HL-60 (cell line): Measurements from ENCODE around the gene PEX5L.

Experiments used
- DNase-seq, 2 experiments: peaks; one replicate each; pipeline ENCODE4 v3.0.0-alpha.2; 2010 to 2020; ENCODE audit warnings: low read depth in 1 of 2, low spot score in 1 of 2
- H3K27ac ChIP-seq: fragments of 250-450 bp; sonication (Bioruptor Pico); replicated peaks from 2 replicates; pipeline ENCODE4 v1.5.1; 2020; ENCODE audit warnings: mild to moderate bottlenecking, moderate library complexity
- H3K27me3 ChIP-seq: fragments of 250-450 bp; sonication (Bioruptor Pico); 2 replicates; pipeline ENCODE4 v1.5.1; 2021; ENCODE audit warnings: mild to moderate bottlenecking, moderate library complexity; ENCODE audit not compliant: insufficient read depth, poor library complexity, severe bottlenecking
- H3K4me3 ChIP-seq: replicated peaks from 2 replicates; pipeline ENCODE4 v1.5.1; 2011; ENCODE audit warnings: mild to moderate bottlenecking, control low read depth, low read length; ENCODE audit not compliant: insufficient read depth
- GABPA ChIP-seq: IDR thresholded peaks from 2 replicates; pipeline ENCODE4 v1.6.1; 2012; ENCODE audit warnings: low read depth
- POLR2AphosphoS5 ChIP-seq: IDR thresholded peaks from 2 replicates; pipeline ENCODE4 v1.6.1; 2012; ENCODE audit warnings: low read depth
- SPI1 ChIP-seq: IDR thresholded peaks from 2 replicates; pipeline ENCODE4 v1.6.1; 2012; ENCODE audit warnings: low read depth, mild to moderate bottlenecking, borderline replicate concordance
- TF ChIP-seq, protein P1 (sequence below): IDR thresholded peaks from 2 replicates; pipeline ENCODE4 v1.6.1; 2012; ENCODE audit warnings: low read depth; ENCODE audit not compliant: insufficient replicate concordance
- TF ChIP-seq, protein P2 (sequence below): IDR thresholded peaks from one replicate; pipeline ENCODE4 v1.5.1; 2011; ENCODE audit warnings: low read length, control low read depth, inconsistent platforms; ENCODE audit not compliant: insufficient read depth

PEX5L gene

DNA sequence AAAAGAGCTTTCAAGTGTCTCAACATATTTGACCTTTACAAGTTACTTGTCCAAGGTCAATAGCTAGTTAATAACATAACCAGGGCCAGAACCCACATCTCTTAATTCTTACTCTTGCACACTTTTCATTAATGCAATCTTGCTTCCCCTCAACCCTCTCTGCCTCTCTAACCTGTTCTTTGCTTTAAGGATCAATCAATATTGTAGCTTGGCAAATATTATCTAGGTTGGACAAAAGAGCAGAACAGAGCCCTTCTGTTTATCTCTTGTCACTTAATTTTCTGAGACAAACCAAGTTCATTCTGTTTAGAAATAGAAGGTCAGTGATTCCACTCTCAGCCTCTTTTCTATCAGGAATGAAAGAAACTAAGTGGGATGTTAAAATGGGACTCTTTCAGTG, 203.4 kb downstream of the PEX5L start:
- Histone ChIP-seq H3K4me3 (no peak overlapping the region), H3K27ac (no peak overlapping the region), H3K27me3 (no peaks in the 10 kb centered on the region)
- no peak for DNase-seq
- TF ChIP-seq, protein P1, sequence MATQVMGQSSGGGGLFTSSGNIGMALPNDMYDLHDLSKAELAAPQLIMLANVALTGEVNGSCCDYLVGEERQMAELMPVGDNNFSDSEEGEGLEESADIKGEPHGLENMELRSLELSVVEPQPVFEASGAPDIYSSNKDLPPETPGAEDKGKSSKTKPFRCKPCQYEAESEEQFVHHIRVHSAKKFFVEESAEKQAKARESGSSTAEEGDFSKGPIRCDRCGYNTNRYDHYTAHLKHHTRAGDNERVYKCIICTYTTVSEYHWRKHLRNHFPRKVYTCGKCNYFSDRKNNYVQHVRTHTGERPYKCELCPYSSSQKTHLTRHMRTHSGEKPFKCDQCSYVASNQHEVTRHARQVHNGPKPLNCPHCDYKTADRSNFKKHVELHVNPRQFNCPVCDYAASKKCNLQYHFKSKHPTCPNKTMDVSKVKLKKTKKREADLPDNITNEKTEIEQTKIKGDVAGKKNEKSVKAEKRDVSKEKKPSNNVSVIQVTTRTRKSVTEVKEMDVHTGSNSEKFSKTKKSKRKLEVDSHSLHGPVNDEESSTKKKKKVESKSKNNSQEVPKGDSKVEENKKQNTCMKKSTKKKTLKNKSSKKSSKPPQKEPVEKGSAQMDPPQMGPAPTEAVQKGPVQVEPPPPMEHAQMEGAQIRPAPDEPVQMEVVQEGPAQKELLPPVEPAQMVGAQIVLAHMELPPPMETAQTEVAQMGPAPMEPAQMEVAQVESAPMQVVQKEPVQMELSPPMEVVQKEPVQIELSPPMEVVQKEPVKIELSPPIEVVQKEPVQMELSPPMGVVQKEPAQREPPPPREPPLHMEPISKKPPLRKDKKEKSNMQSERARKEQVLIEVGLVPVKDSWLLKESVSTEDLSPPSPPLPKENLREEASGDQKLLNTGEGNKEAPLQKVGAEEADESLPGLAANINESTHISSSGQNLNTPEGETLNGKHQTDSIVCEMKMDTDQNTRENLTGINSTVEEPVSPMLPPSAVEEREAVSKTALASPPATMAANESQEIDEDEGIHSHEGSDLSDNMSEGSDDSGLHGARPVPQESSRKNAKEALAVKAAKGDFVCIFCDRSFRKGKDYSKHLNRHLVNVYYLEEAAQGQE: no peak
- TF ChIP-seq POLR2AphosphoS5 (no peak), SPI1 (no peak), GABPA (no peak)
- TF ChIP-seq, protein P2, sequence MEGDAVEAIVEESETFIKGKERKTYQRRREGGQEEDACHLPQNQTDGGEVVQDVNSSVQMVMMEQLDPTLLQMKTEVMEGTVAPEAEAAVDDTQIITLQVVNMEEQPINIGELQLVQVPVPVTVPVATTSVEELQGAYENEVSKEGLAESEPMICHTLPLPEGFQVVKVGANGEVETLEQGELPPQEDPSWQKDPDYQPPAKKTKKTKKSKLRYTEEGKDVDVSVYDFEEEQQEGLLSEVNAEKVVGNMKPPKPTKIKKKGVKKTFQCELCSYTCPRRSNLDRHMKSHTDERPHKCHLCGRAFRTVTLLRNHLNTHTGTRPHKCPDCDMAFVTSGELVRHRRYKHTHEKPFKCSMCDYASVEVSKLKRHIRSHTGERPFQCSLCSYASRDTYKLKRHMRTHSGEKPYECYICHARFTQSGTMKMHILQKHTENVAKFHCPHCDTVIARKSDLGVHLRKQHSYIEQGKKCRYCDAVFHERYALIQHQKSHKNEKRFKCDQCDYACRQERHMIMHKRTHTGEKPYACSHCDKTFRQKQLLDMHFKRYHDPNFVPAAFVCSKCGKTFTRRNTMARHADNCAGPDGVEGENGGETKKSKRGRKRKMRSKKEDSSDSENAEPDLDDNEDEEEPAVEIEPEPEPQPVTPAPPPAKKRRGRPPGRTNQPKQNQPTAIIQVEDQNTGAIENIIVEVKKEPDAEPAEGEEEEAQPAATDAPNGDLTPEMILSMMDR: no peak

DNA sequence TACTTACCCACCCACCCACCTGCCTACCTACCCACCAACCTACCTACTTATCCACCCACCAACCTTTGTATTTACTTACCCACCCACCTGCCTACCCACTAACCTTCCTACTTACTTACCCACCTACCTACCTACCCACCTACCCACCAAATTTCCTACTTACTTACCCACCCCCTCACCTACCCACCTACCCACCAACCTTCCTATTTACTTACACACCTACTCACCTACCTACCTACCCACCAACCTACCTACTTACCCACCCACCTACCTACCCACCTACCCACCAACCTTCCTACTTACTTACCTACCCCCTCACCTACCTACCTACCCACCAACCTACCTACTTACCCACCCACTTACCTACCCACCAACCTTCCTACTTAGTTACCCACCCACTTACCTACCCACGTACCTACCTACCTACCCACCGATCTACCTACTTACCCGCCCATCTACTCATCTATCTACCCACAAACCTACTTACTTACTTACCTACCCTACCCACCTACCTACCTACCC, 204.3 kb downstream of the PEX5L start:
- no peak overlapping the region for H3K27ac ChIP-seq
- H3K27me3 ChIP-seq: no peaks in the 10 kb centered on the region
- TF ChIP-seq, protein P2: no peak
- TF ChIP-seq SPI1: no peak
- no peak for TF ChIP-seq POLR2AphosphoS5
- no peak for TF ChIP-seq GABPA
- TF ChIP-seq, protein P1: no peak
- DNase-seq: no peak
- H3K4me3 ChIP-seq: no peak overlapping the region

DNA sequence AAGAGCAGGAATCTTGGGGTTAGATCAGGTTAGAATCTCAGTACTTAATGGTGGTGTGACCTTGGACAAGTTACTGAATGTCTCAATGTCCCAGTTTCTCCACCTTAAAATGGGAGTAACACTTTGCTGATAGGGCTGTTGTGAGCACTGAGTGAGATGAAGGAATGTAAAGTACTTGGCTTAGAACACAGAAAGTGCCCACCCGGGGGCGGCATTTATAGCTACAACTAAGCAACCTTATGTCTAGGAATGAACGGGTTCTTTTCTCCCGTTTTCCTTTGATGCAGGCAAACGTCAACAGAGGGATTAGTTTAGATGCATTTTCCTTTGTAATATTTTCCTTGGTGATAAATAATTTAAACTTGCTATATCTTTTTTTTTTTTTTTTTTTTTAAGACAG, 207.3 kb downstream of the PEX5L start:
- no peak for DNase-seq
- no peak overlapping the region for H3K4me3 ChIP-seq

More for the DNA sequence above, 207.3 kb downstream of the PEX5L start:
- TF ChIP-seq SPI1: no peak
- TF ChIP-seq, protein P2: no peak
- no peak for TF ChIP-seq POLR2AphosphoS5
- TF ChIP-seq, protein P1: no peak
- no peak for TF ChIP-seq GABPA
- Histone ChIP-seq H3K27ac (no peak overlapping the region), H3K27me3 (no peaks in the 10 kb centered on the region)
